Mucosa of stomach (tissue), 1 donor: ENCODE results near the gene ARFRP1.

ENCODE experiments used
- H3K27me3 ChIP-seq: one replicate; pipeline ENCODE4 v1.7.0; 2013; ENCODE audit warnings: mild to moderate bottlenecking, low read length; ENCODE audit not compliant: control insufficient read depth, insufficient read depth
- H3K36me3 ChIP-seq: one replicate; pipeline ENCODE4 v1.7.0; 2013; ENCODE audit warnings: low read length; ENCODE audit not compliant: control insufficient read depth, insufficient read depth
- H3K4me1 ChIP-seq: one replicate; pipeline ENCODE4 v1.7.0; 2013; ENCODE audit warnings: mild to moderate bottlenecking, low read length; ENCODE audit not compliant: control insufficient read depth, insufficient read depth
- H3K4me3 ChIP-seq: one replicate; pipeline ENCODE4 v1.7.0; 2013; ENCODE audit warnings: low read length
- H3K9ac ChIP-seq: one replicate; pipeline ENCODE4 v1.7.0; 2013; ENCODE audit warnings: mild to moderate bottlenecking, low read length, moderate library complexity
- H3K9me3 ChIP-seq: one replicate; pipeline ENCODE4 v1.7.0; 2013; ENCODE audit warnings: mild to moderate bottlenecking, low read length, moderate library complexity; ENCODE audit not compliant: control insufficient read depth
- donor health status: Pancreatic carcinoma.

The ARFRP1 gene

GRCh38 chr20:63748070-63748933, 40.5 kb upstream of the ARFRP1 start:
- Histone ChIP-seq H3K4me3 (no peak overlapping the region), H3K9me3 (no peaks in the 10 kb centered on the region), H3K27me3 (no peaks in the 10 kb centered on the region), H3K9ac (no peak overlapping the region), H3K36me3 (no peaks in the 10 kb centered on the region), H3K4me1 (no peaks in the 10 kb centered on the region)

- H3K27me3 ChIP-seq, result no peaks in the 10 kb centered on the region
- no peaks in the 10 kb centered on the region for H3K4me1 ChIP-seq
- no peaks in the 10 kb centered on the region for H3K9me3 ChIP-seq
- no peak overlapping the region for H3K9ac ChIP-seq
- H3K4me3 ChIP-seq, result no peak overlapping the region
- H3K36me3 ChIP-seq, result no peaks in the 10 kb centered on the region
These were observed 39.9 kb upstream of the ARFRP1 start for GRCh38 chr20:63747622-63748069.

GRCh38 chr20:63746751-63747315, 39.1 kb upstream of the ARFRP1 start:
- no peaks in the 10 kb centered on the region for H3K36me3 ChIP-seq
- H3K4me3 ChIP-seq, result no peak overlapping the region
- H3K9me3 ChIP-seq, result no peaks in the 10 kb centered on the region
- no peaks in the 10 kb centered on the region for H3K27me3 ChIP-seq
- H3K9ac ChIP-seq, result no peak overlapping the region
- H3K4me1 ChIP-seq, result peaks cover under 1% of the 10 kb centered on the region

- H3K4me3 ChIP-seq, result no peak overlapping the region
- peaks cover 8% of the 10 kb centered on the region for H3K4me1 ChIP-seq
- no peaks in the 10 kb centered on the region for H3K27me3 ChIP-seq
- H3K36me3 ChIP-seq, result no peaks in the 10 kb centered on the region
- no peaks in the 10 kb centered on the region for H3K9me3 ChIP-seq
- no peak overlapping the region for H3K9ac ChIP-seq
These were observed 38.4 kb upstream of the ARFRP1 start for GRCh38 chr20:63745961-63746731.

GRCh38 chr20:63745424-63745805, 37.6 kb upstream of the ARFRP1 start:
- no peaks in the 10 kb centered on the region for H3K9me3 ChIP-seq
- H3K36me3 ChIP-seq, result no peaks in the 10 kb centered on the region
- no peak overlapping the region for H3K4me3 ChIP-seq
- H3K9ac ChIP-seq, result no peak overlapping the region
- H3K4me1 ChIP-seq, result peaks cover 15% of the 10 kb centered on the region
- H3K27me3 ChIP-seq, result no peaks in the 10 kb centered on the region

- H3K36me3 ChIP-seq, result no peaks in the 10 kb centered on the region
- H3K9me3 ChIP-seq, result no peaks in the 10 kb centered on the region
- H3K4me1 ChIP-seq, result peaks cover 16% of the 10 kb centered on the region
- no peak overlapping the region for H3K4me3 ChIP-seq
- no peak overlapping the region for H3K9ac ChIP-seq
- no peaks in the 10 kb centered on the region for H3K27me3 ChIP-seq
These were observed 37.0 kb upstream of the ARFRP1 start for GRCh38 chr20:63744574-63745423.

- H3K9ac ChIP-seq, result no peak overlapping the region
- H3K27me3 ChIP-seq, result no peaks in the 10 kb centered on the region
- H3K4me3 ChIP-seq, result no peak overlapping the region
- peaks cover 16% of the 10 kb centered on the region for H3K4me1 ChIP-seq
- H3K9me3 ChIP-seq, result no peaks in the 10 kb centered on the region
- H3K36me3 ChIP-seq, result no peaks in the 10 kb centered on the region
These were observed 36.4 kb upstream of the ARFRP1 start for GRCh38 chr20:63744158-63744557.

- H3K27me3 ChIP-seq, result no peaks in the 10 kb centered on the region
- H3K4me1 ChIP-seq, result peaks cover 23% of the 10 kb centered on the region
- H3K4me3 ChIP-seq, result no peak overlapping the region
- H3K9ac ChIP-seq, result no peak overlapping the region
- no peaks in the 10 kb centered on the region for H3K9me3 ChIP-seq
- no peaks in the 10 kb centered on the region for H3K36me3 ChIP-seq
These were observed 35.6 kb upstream of the ARFRP1 start for GRCh38 chr20:63743210-63743970.

GRCh38 chr20:63742381-63743024, 34.7 kb upstream of the ARFRP1 start:
- no peak overlapping the region for H3K9ac ChIP-seq
- no peak overlapping the region for H3K4me3 ChIP-seq
- peaks cover 28% of the 10 kb centered on the region for H3K4me1 ChIP-seq
- no peaks in the 10 kb centered on the region for H3K27me3 ChIP-seq
- no peaks in the 10 kb centered on the region for H3K36me3 ChIP-seq
- no peaks in the 10 kb centered on the region for H3K9me3 ChIP-seq

GRCh38 chr20:63741676-63742380, 34.1 kb upstream of the ARFRP1 start:
- Histone ChIP-seq H3K27me3 (no peaks in the 10 kb centered on the region), H3K4me3 (no peak overlapping the region), H3K4me1 (peaks cover 33% of the 10 kb centered on the region), H3K9me3 (no peaks in the 10 kb centered on the region), H3K36me3 (no peaks in the 10 kb centered on the region), H3K9ac (no peak overlapping the region)
